Measurements from ENCODE around the gene FSTL5.

DNA sequence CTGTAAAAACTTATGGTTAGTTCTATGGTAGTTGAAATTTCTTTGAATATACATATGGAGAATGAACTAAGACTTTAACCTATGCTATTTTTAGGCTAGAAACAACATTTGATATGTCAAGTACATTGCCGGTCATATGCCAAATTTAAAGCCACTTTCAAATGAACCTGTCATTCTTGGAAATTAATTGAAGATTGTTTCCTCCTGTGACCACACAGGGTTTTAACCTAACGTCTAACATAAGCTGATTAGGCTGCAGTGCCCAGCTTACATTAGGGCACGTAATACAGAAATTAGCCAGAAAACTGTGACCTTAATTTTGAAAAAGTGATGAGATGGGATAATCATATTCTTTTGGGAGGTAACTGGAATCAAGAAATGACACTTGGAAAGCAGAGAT lies 645.9 kb downstream of the FSTL5 start:
- TF ChIP-seq POLR2A (IDR thresholded peaks at IDR 0.05), result no peak
- TF ChIP-seq CTCF (IDR thresholded peaks at IDR 0.05), result no peak

Data from esophagus squamous epithelium (tissue), 4 donors.